Transverse colon (tissue), 4 donors: ENCODE measurements around the gene MYO3A. TPM values are rescaled to one million over a fixed set of nuclear protein-coding genes. Genes with fewer than 3 reads are reported as not detected.

Experiments
- DNase-seq: peaks from one replicate; pipeline ENCODE4 v3.0.0-alpha.2; 2019
- H3K27ac ChIP-seq, 4 donors: fragments of 200-600 bp; sonication (generic); 2 replicates each; pipeline ENCODE4 v1.5.1; 2016 to 2018; ENCODE audit warnings: inconsistent platforms in 4 of 4
- H3K27me3 ChIP-seq: fragments of 200-600 bp; sonication (generic); 2 replicates; pipeline ENCODE4 v1.5.1; 2017; ENCODE audit warnings: inconsistent platforms
- H3K36me3 ChIP-seq, 4 donors: fragments of 200-600 bp; sonication (generic); 2 replicates each; pipeline ENCODE4 v1.5.1; 2017 to 2019; ENCODE audit warnings: inconsistent platforms in 4 of 4
- H3K4me1 ChIP-seq, 4 donors: fragments of 200-600 bp; sonication (generic); 2 replicates each; pipeline ENCODE4 v1.5.1; 2017 to 2020; ENCODE audit warnings: inconsistent platforms in 4 of 4
- H3K4me3 ChIP-seq, 4 donors: fragments of 200-600 bp; sonication (generic); 1 replicate in 1 of 4; 2 replicates in 3 of 4; pipeline versions ENCODE4 v1.5.1 to v1.6.1; 2017 to 2019; ENCODE audit warnings: inconsistent platforms in 4 of 4
- H3K9me3 ChIP-seq, 2 donors: fragments of 200-600 bp; sonication (generic); 2 replicates each; pipeline ENCODE4 v1.5.1; 2017 to 2019; ENCODE audit warnings: inconsistent platforms in 2 of 2
- EP300 ChIP-seq: sonication (generic); formaldehyde crosslinking; IDR thresholded peaks from one replicate; pipeline ENCODE4 v1.6.1; 2017; ENCODE audit warnings: antibody characterized with exemption, low read depth
- POLR2A ChIP-seq: fragments of 450-650 bp; IDR thresholded peaks from one replicate; pipeline ENCODE4 v1.6.1; 2016; ENCODE audit warnings: antibody characterized with exemption, mild to moderate bottlenecking, moderate library complexity
- POLR2AphosphoS5 ChIP-seq, 3 donors: sonication (generic); formaldehyde crosslinking; IDR thresholded peaks; one replicate each; pipeline ENCODE4 v1.6.1; 2016; ENCODE audit warnings: antibody characterized with exemption in 3 of 3
- WGBS, 2 donors: methylation state at CpG; one replicate each; pipeline ENCODE4 v1.1.5; 2018; ENCODE audit warnings: low coverage in 1 of 2; 5-methylcytosine and 5-hydroxymethylcytosine counted together
- in situ Hi-C, 4 donors: fragments of 200-750 bp; cut with MboI; loops; one replicate each; pipeline versions ENCODE4 v1.15.0 to v1.15.1; 2017; ENCODE audit warnings: low sequenced_read_pairs in 3 of 4, low pct_ligation_motif_present in 1 of 4, low pct_unique_long_range_greater_than_20kb in 1 of 4
- intact Hi-C: fragments of 100-400 bp; cut with DNase I; formaldehyde crosslinking; loops from one replicate; pipeline ENCODE4 v1.15.1; 2023; ENCODE audit warnings: low total_unique reads
- total RNA-seq, 4 donors: library from RNA; depleted of rRNA; stranded (reverse); fragments of >200 nt; gene quantifications; one replicate each; pipeline ENCODE4 v1.1.0, GENCODE V29; 2016
- TF ChIP-seq, protein P1 (sequence below), 5 experiments: fragments of 200-600 bp in 3 of 5; fragments of 450-650 bp in 2 of 5; sonication (generic) in 3 of 5; IDR thresholded peaks; 1 replicate in 2 of 5; 2 replicates in 3 of 5; pipeline ENCODE4 v1.5.1; 2016 to 2017; ENCODE audit warnings: antibody characterized with exemption in 5 of 5, inconsistent platforms in 3 of 5, mild to moderate bottlenecking in 2 of 5, moderate library complexity in 1 of 5

The MYO3A gene
- total RNA-seq, 4 donors from 2014 or later: 0.27 to 1.3 (median 1.2) TPM; not detected in 1

- Histone ChIP-seq H3K36me3 (no peaks in the 10 kb centered on the region), H3K27me3 (no peaks in the 10 kb centered on the region), H3K9me3 (no peaks in the 10 kb centered on the region), H3K27ac (no peak overlapping the region), H3K4me1 (no peaks in the 10 kb centered on the region), H3K4me3 (no peak overlapping the region)
- in situ Hi-C loops: no loop called here
- TF ChIP-seq EP300: no peak
- TF ChIP-seq POLR2AphosphoS5 (IDR thresholded peaks at IDR 0.05): no peak
- no peak for TF ChIP-seq POLR2A
- TF ChIP-seq, protein P1, sequence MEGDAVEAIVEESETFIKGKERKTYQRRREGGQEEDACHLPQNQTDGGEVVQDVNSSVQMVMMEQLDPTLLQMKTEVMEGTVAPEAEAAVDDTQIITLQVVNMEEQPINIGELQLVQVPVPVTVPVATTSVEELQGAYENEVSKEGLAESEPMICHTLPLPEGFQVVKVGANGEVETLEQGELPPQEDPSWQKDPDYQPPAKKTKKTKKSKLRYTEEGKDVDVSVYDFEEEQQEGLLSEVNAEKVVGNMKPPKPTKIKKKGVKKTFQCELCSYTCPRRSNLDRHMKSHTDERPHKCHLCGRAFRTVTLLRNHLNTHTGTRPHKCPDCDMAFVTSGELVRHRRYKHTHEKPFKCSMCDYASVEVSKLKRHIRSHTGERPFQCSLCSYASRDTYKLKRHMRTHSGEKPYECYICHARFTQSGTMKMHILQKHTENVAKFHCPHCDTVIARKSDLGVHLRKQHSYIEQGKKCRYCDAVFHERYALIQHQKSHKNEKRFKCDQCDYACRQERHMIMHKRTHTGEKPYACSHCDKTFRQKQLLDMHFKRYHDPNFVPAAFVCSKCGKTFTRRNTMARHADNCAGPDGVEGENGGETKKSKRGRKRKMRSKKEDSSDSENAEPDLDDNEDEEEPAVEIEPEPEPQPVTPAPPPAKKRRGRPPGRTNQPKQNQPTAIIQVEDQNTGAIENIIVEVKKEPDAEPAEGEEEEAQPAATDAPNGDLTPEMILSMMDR (IDR thresholded peaks at IDR 0.05): no peak
- 53% methylated on average over 5 of the region's 5 CpGs for WGBS, 2 donors
- DNase-seq: no peak
- intact Hi-C loops: no loop called here
These were observed 32.0 kb upstream of the MYO3A start for GRCh38 chr10:25902002-25902401.

GRCh38 chr10:25907261-25907660 lies 26.8 kb upstream of the MYO3A start:
- DNase-seq: no peak
- TF ChIP-seq POLR2AphosphoS5 (IDR thresholded peaks at IDR 0.05) (no peak), POLR2A (no peak), EP300 (no peak)
- TF ChIP-seq, protein P1 (IDR thresholded peaks at IDR 0.05): no peak
- Histone ChIP-seq H3K27me3 (no peaks in the 10 kb centered on the region), H3K9me3 (no peaks in the 10 kb centered on the region), H3K4me3 (no peak overlapping the region), H3K27ac (no peak overlapping the region), H3K36me3 (no peaks in the 10 kb centered on the region), H3K4me1 (no peaks in the 10 kb centered on the region)
- intact Hi-C loops (no loop called here), in situ Hi-C loops (no loop called here)
- 55 to 83% methylated on average over 1 to 4 of the region's 4 CpGs for WGBS, 2 donors

DNA sequence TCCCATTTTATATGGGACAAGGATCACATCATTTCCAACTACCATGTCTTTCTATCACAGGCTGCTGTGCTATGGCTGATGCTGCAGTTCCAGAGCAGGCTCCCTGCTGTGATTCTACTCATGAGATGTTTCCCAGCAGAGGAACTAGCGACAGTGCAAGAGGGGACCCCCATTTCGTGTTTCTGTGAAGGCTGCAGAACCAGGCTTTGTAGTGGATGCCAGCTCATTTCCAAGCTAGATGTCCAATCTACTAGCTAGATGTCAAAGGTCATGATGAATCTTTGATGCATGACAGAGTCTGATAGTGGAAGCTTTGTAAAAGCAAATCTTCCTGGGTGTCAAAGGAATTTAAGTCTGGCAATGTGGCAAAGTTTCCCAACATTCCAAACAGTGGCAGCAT lies 21.2 kb upstream of the MYO3A start:
- in situ Hi-C loops (no loop called here), intact Hi-C loops (no loop called here)
- TF ChIP-seq POLR2A: no peak
- no peak for TF ChIP-seq POLR2AphosphoS5 (IDR thresholded peaks at IDR 0.05)
- 11 to 43% methylated on average over 1 to 2 of the region's 2 CpGs for WGBS, 2 donors
- H3K36me3 ChIP-seq: no peaks in the 10 kb centered on the region
- H3K4me1 ChIP-seq: no peaks in the 10 kb centered on the region
- H3K27ac ChIP-seq: no peak overlapping the region
- no peak for DNase-seq
- no peak overlapping the region for H3K4me3 ChIP-seq
- no peaks in the 10 kb centered on the region for H3K27me3 ChIP-seq
- H3K9me3 ChIP-seq: no peaks in the 10 kb centered on the region

GRCh38 chr10:25914776-25915175 lies 19.3 kb upstream of the MYO3A start:
- Histone ChIP-seq H3K36me3 (no peaks in the 10 kb centered on the region), H3K9me3 (no peaks in the 10 kb centered on the region), H3K27me3 (no peaks in the 10 kb centered on the region), H3K4me3 (no peak overlapping the region), H3K4me1 (no peaks in the 10 kb centered on the region), H3K27ac (no peak overlapping the region)
- in situ Hi-C loops (no loop called here), intact Hi-C loops (no loop called here)
- DNase-seq: no peak
- whole genome bisulfite sequencing, 2 donors: 24 to 39% methylated on average over 2 of the region's 2 CpGs
- no peak for TF ChIP-seq POLR2A

- in situ Hi-C loops: no loop called here
- peaks cover 44% of the 10 kb centered on the region for H3K27me3 ChIP-seq
- 1% methylated on average over 35 of the region's 35 CpGs; no CpG with 5 or more reads in 1 of the 2 donors for WGBS, 2 donors
- H3K4me3 ChIP-seq: peak overlapping the region in 3 of 4 donors; percentile 5 to 49 (median 29)
- no peaks in the 10 kb centered on the region for H3K36me3 ChIP-seq
- intact Hi-C loops: no loop called here
- H3K9me3 ChIP-seq: no peaks in the 10 kb centered on the region
- TF ChIP-seq, protein P1 (IDR thresholded peaks at IDR 0.05): peak in 3 of 5 experiments; percentile 15 to 27 (median 19)
- TF ChIP-seq POLR2AphosphoS5 (IDR thresholded peaks at IDR 0.05): no peak
- TF ChIP-seq POLR2A: no peak
- no peak for TF ChIP-seq EP300
- H3K27ac ChIP-seq: no peak overlapping the region
- peaks cover 0 to 13% (median 7%) of the 10 kb centered on the region in 4 donors for H3K4me1 ChIP-seq
- peak; percentile 8 for DNase-seq
These were observed 651 bp downstream of the MYO3A start for GRCh38 chr10:25934621-25935139.
